Heart left ventricle (tissue), 13 donors: ENCODE results near the gene WSCD2.

ENCODE experiments used
- POLR2A ChIP-seq, 2 donors: fragments of 450-650 bp; IDR thresholded peaks; one replicate each; pipeline ENCODE4 v1.6.1; 2017; ENCODE audit warnings: antibody characterized with exemption in 2 of 2, mild to moderate bottlenecking in 2 of 2, moderate library complexity in 2 of 2
- TF ChIP-seq, protein P1 (sequence below), 12 donors: fragments of 200-600 bp; sonication (generic) in 4 of 12; IDR thresholded peaks; one replicate each; pipeline versions ENCODE4 v1.5.0 to v1.8.0; 2018 to 2022; ENCODE audit warnings: antibody characterized with exemption in 12 of 12, mild to moderate bottlenecking in 5 of 12
- donor health status: ischemic (EF 13 %, LVEDD 7.1; RV severe dilation, severe dysfunction).
- donor health status: DM: no; HTN: yes; CAD: no.
- donor health status: DM: no; HTN: no; CAD: no.
- donor health status: ischemic (EF 25% LVEDD 6.9; RV normal size, moderate dysfunction).
- donor health status: ischemic (EF 25% LVEDD 5.7; RV mildly dilated, moderate dysfunction).
- donor health status: ischemic (EF 35%, LVEDD 5.7; RV mildly dilated, moderate dysfunction).
- donor health status: nonischemic (EF 11% LVEDD 7.7; RV severe dilation, severe dysfunction).
- donor health status: DM: yes; HTN: yes; CAD: no.
- donor health status: PGD.
- donor health status: ischemic (EF 29% LVEDD 5.4; RV normal size, mild dysfunction).
- donor health status: nonischemic (EF 23%, LVEDD 6.1; RV moderate dilation, normal function).

DNA sequence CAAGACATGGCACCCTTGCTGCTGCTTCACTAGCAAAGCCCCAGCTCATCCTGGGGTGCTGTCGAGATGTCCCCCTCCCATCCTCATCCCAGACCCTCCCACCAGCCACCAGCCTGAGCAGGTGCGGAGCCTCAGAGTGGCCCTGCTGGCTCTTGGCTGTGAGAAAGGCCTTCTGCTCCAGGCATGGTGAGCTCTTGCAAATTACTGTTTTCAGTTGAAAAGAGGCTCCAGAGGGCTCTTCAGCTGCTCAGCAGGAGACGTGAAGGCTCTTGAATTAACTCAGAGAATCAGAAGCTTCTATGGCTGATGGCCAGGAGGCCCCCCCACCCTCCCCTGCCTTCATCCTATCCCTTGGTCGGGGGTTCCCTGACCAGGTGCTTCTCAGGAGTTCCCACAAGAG, 44.1 kb downstream of the WSCD2 start:
- TF ChIP-seq, protein P1, sequence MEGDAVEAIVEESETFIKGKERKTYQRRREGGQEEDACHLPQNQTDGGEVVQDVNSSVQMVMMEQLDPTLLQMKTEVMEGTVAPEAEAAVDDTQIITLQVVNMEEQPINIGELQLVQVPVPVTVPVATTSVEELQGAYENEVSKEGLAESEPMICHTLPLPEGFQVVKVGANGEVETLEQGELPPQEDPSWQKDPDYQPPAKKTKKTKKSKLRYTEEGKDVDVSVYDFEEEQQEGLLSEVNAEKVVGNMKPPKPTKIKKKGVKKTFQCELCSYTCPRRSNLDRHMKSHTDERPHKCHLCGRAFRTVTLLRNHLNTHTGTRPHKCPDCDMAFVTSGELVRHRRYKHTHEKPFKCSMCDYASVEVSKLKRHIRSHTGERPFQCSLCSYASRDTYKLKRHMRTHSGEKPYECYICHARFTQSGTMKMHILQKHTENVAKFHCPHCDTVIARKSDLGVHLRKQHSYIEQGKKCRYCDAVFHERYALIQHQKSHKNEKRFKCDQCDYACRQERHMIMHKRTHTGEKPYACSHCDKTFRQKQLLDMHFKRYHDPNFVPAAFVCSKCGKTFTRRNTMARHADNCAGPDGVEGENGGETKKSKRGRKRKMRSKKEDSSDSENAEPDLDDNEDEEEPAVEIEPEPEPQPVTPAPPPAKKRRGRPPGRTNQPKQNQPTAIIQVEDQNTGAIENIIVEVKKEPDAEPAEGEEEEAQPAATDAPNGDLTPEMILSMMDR (IDR thresholded peaks at IDR 0.05): no peak
- TF ChIP-seq POLR2A (IDR thresholded peaks at IDR 0.05): no peak
